ENCODE results near the gene KLF7. TPM values are rescaled to one million over a fixed set of nuclear protein-coding genes. Genes with fewer than 3 reads are reported as not detected.

Gene KLF7
- polyA plus RNA-seq, 3 donors, result 9.4 to 40.7 (median 10.3) TPM

DNA sequence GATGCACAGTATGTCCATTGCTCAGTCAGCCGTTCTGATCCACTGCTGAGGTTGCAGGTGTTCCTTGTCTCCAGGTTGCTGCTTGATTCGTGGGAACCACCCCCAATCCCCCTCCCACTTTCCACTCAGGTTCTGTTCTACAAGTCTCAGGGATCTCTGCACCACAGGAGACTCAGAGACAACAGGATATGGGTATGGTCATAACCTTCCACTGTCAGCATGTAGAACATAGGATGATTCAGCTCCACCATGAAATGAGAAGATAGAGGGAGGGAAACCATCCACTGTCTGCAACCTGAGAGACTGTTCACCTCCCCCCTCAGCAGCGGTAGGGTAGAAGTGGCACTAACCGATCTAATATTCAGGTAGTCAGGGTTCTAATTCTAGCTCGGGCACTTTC, 19.0 kb upstream of the KLF7 start:
- H3K36me3 Mint-ChIP-seq, result no peaks in the 10 kb centered on the region
- Histone ChIP-seq H3K4me2 (replicated peaks; ENCODE audit: extremely low read depth, low read length, poor library complexity, severe bottlenecking) (no peak overlapping the region), H3K9me3 (replicated peaks in 1 of 2; ENCODE audit: control insufficient read depth in 1 of 2, insufficient read depth in 1 of 2, low read length in 2 of 2) (no peaks in the 10 kb centered on the region), H3K79me2 (ENCODE audit: insufficient read depth, low read length) (no peaks in the 10 kb centered on the region), H3K4me1 (ENCODE audit: control insufficient read depth in 1 of 2, insufficient read depth in 2 of 2, low read length in 2 of 2) (no peaks in the 10 kb centered on the region), H2AFZ (ENCODE audit: insufficient read depth, low read depth, low read length, poor library complexity, severe bottlenecking) (no peak overlapping the region), H3K27me3 (ENCODE audit: control insufficient read depth in 2 of 2, insufficient read depth in 2 of 2, low read length in 2 of 2) (no peaks in the 10 kb centered on the region), H3K27ac (ENCODE audit: low read depth in 1 of 2, low read length in 2 of 2) (no peak overlapping the region), H3K36me3 (replicated peaks in 1 of 2; ENCODE audit: control insufficient read depth in 1 of 2, insufficient read depth in 2 of 2, low read length in 2 of 2) (no peaks in the 10 kb centered on the region), H3K4me3 (replicated peaks in 1 of 3; ENCODE audit: low read depth in 2 of 3, low read length in 3 of 3) (no peak overlapping the region), H3K9ac (ENCODE audit: insufficient read depth, low read length, poor library complexity, severe bottlenecking) (no peak overlapping the region), H4K20me1 (ENCODE audit: insufficient read depth, low read length) (no peaks in the 10 kb centered on the region)
- H3K9me3 Mint-ChIP-seq, result peaks cover 3 to 8% (median 4%) of the 10 kb centered on the region in 7 donors
- no peak for DNase-seq
- no peak overlapping the region for H3K4me3 Mint-ChIP-seq
- WGBS (ENCODE audit: insufficient coverage), result 100% methylated on average over 1 of the region's 5 CpGs
- no peaks in the 10 kb centered on the region for H3K4me1 Mint-ChIP-seq
- H3K27ac Mint-ChIP-seq, result no peak overlapping the region
- peaks cover 0 to 1% (median 0%) of the 10 kb centered on the region in 3 donors for H3K27me3 Mint-ChIP-seq (ENCODE audit: low read depth in 3 of 3)
- intact Hi-C loops (cut with micrococcal nuclease), result no loop called here
- TF ChIP-seq, protein P1, sequence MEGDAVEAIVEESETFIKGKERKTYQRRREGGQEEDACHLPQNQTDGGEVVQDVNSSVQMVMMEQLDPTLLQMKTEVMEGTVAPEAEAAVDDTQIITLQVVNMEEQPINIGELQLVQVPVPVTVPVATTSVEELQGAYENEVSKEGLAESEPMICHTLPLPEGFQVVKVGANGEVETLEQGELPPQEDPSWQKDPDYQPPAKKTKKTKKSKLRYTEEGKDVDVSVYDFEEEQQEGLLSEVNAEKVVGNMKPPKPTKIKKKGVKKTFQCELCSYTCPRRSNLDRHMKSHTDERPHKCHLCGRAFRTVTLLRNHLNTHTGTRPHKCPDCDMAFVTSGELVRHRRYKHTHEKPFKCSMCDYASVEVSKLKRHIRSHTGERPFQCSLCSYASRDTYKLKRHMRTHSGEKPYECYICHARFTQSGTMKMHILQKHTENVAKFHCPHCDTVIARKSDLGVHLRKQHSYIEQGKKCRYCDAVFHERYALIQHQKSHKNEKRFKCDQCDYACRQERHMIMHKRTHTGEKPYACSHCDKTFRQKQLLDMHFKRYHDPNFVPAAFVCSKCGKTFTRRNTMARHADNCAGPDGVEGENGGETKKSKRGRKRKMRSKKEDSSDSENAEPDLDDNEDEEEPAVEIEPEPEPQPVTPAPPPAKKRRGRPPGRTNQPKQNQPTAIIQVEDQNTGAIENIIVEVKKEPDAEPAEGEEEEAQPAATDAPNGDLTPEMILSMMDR (IDR thresholded peaks at IDR 0.05), result no peak

DNA sequence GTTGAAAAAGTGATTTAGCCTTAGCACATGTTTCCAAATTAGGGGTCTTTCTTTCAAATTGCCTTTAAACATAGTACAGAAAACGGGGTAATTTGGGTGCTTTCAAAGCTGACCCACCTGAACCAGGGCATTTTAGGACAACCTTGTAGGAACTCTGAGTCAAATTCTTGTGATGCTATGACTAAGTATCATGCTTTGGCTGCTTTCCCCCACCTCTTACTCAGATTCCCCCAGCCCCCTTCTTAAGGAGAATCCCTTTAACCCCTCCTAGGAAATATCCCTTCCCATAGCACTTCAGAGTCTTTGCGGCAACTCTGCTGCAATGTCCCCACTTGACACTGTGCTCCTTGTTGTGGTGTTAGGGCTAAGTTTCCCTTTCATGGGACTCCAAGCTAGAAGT, 18.6 kb upstream of the KLF7 start:
- Histone ChIP-seq H3K4me3 (replicated peaks in 1 of 3; ENCODE audit: low read depth in 2 of 3, low read length in 3 of 3) (no peak overlapping the region), H3K27ac (ENCODE audit: low read depth in 1 of 2, low read length in 2 of 2) (no peak overlapping the region), H2AFZ (ENCODE audit: insufficient read depth, low read depth, low read length, poor library complexity, severe bottlenecking) (no peak overlapping the region), H3K9me3 (replicated peaks in 1 of 2; ENCODE audit: control insufficient read depth in 1 of 2, insufficient read depth in 1 of 2, low read length in 2 of 2) (no peaks in the 10 kb centered on the region), H3K9ac (ENCODE audit: insufficient read depth, low read length, poor library complexity, severe bottlenecking) (no peak overlapping the region), H3K4me2 (replicated peaks; ENCODE audit: extremely low read depth, low read length, poor library complexity, severe bottlenecking) (no peak overlapping the region), H4K20me1 (ENCODE audit: insufficient read depth, low read length) (no peaks in the 10 kb centered on the region), H3K27me3 (ENCODE audit: control insufficient read depth in 2 of 2, insufficient read depth in 2 of 2, low read length in 2 of 2) (no peaks in the 10 kb centered on the region), H3K79me2 (ENCODE audit: insufficient read depth, low read length) (no peaks in the 10 kb centered on the region), H3K4me1 (ENCODE audit: control insufficient read depth in 1 of 2, insufficient read depth in 2 of 2, low read length in 2 of 2) (no peaks in the 10 kb centered on the region), H3K36me3 (replicated peaks in 1 of 2; ENCODE audit: control insufficient read depth in 1 of 2, insufficient read depth in 2 of 2, low read length in 2 of 2) (no peaks in the 10 kb centered on the region)
- Mint-ChIP-seq H3K4me1 (no peaks in the 10 kb centered on the region), H3K27me3 (ENCODE audit: low read depth in 3 of 3) (peaks cover 0 to 1% (median 0%) of the 10 kb centered on the region in 3 donors), H3K4me3 (no peak overlapping the region), H3K9me3 (peaks cover 3 to 8% (median 4%) of the 10 kb centered on the region in 7 donors), H3K36me3 (no peaks in the 10 kb centered on the region), H3K27ac (no peak overlapping the region)
- 86% methylated on average over 1 of the region's 2 CpGs for WGBS (ENCODE audit: insufficient coverage)
- DNase-seq, result peak in 1 of 3 donors; percentile 17
- intact Hi-C loops (cut with micrococcal nuclease), result no loop called here
- TF ChIP-seq, protein P1 (IDR thresholded peaks at IDR 0.05), result no peak

Measured in CD14-positive monocyte (primary cell).